B cell (primary cell): ENCODE results near the gene BLVRB. TPM values are rescaled to one million over a fixed set of nuclear protein-coding genes. Genes with fewer than 3 reads are reported as not detected.

Experiments
- ATAC-seq: fragments of 200-7000 bp; cut with Tn5 transposase; one replicate; pipeline ENCODE4 v1.10.0; 2021; ENCODE audit warnings: low read depth, mild to moderate bottlenecking, moderate number of reproducible peaks, moderate library complexity
- CTCF ChIA-PET: fragments of 350-600 bp; sonication (Branson Sonifier 250); formaldehyde crosslinking; loops from one replicate; lab custom pipeline; 2021; ENCODE audit warnings: antibody characterized with exemption, inconsistent platforms; lab: Charles Lee
- POLR2A ChIA-PET: fragments of 350-600 bp; sonication (Branson Sonifier 250); formaldehyde crosslinking; loops from one replicate; lab custom pipeline; 2021; ENCODE audit warnings: antibody characterized with exemption; lab: Charles Lee
- DNase-seq: peaks from one replicate; pipeline ENCODE4 v3.0.0; 2013
- H2AFZ ChIP-seq: 2 replicates; pipeline ENCODE4 v1.6.1; 2012; ENCODE audit warnings: mild to moderate bottlenecking, low read depth, low read length; ENCODE audit not compliant: insufficient read depth, poor library complexity, severe bottlenecking
- H3K27ac ChIP-seq, 2 donors: 1 replicate in 1 of 2; 2 replicates in 1 of 2; pipeline ENCODE4 v1.5.1; 2012 to 2013; ENCODE audit warnings: low read length in 2 of 2, mild to moderate bottlenecking in 2 of 2, moderate library complexity in 1 of 2
- H3K27me3 ChIP-seq, 4 experiments: fragments of 200-600 bp in 1 of 4; sonication (generic) in 1 of 4; replicated peaks in 1 of 4; 1 replicate in 2 of 4; 2 replicates in 2 of 4; pipeline versions ENCODE4 v1.6.1 to v1.7.0; 2013 to 2016; ENCODE audit warnings: low read length in 3 of 4, mild to moderate bottlenecking in 2 of 4, mixed read lengths in 1 of 4, moderate library complexity in 1 of 4; ENCODE audit not compliant: insufficient read depth in 4 of 4, control insufficient read depth in 3 of 4; ENCODE audit errors: control extremely low read depth in 1 of 4
- H3K36me3 ChIP-seq, 2 experiments: replicated peaks in 1 of 2; 1 replicate in 1 of 2; 2 replicates in 1 of 2; pipeline versions ENCODE4 v1.6.1 to v1.7.1; 2013; ENCODE audit warnings: low read length in 1 of 2; ENCODE audit not compliant: insufficient read depth in 2 of 2, control insufficient read depth in 1 of 2; ENCODE audit errors: control extremely low read depth in 1 of 2, extremely low read depth in 1 of 2
- H3K4me1 ChIP-seq, 2 donors: fragments of 200-600 bp in 1 of 2; sonication (generic) in 1 of 2; 1 replicate in 1 of 2; 2 replicates in 1 of 2; pipeline versions ENCODE4 v1.5.1 to v1.6.1; 2013 to 2017; ENCODE audit warnings: low read length in 2 of 2; ENCODE audit not compliant: control insufficient read depth in 2 of 2, insufficient read depth in 2 of 2
- H3K4me2 ChIP-seq: replicated peaks from 2 replicates; pipeline ENCODE3; 2012; ENCODE audit warnings: mild to moderate bottlenecking, low read depth, low read length; ENCODE audit not compliant: poor library complexity, severe bottlenecking
- H3K4me3 ChIP-seq, 5 experiments: fragments of 200-600 bp in 1 of 5; sonication (generic) in 1 of 5; 1 replicate in 3 of 5; 2 replicates in 2 of 5; pipeline versions ENCODE4 v1.5.1 to v1.7.0; 2011 to 2016; ENCODE audit warnings: low read length in 4 of 5, mild to moderate bottlenecking in 4 of 5, low read depth in 2 of 5, control low read depth in 1 of 5, moderate library complexity in 1 of 5; ENCODE audit not compliant: insufficient read depth in 1 of 5; ENCODE audit errors: control extremely low read depth in 1 of 5, extremely low read depth in 1 of 5
- H3K79me2 ChIP-seq: fragments of 200-600 bp; sonication (generic); one replicate; pipeline ENCODE4 v1.6.0; 2016; ENCODE audit warnings: low read length; ENCODE audit not compliant: control insufficient read depth, insufficient read depth
- H3K9ac ChIP-seq: fragments of 200-600 bp; sonication (generic); 2 replicates; pipeline ENCODE4 v1.6.1; 2017; ENCODE audit warnings: mild to moderate bottlenecking, low read length, moderate library complexity
- H3K9me3 ChIP-seq, 3 donors: one replicate each; pipeline versions ENCODE4 v1.6.1 to v1.7.1; 2013; ENCODE audit warnings: low read length in 2 of 3; ENCODE audit not compliant: control insufficient read depth in 2 of 3, insufficient read depth in 1 of 3; ENCODE audit errors: control extremely low read depth in 1 of 3
- H4K20me1 ChIP-seq: 2 replicates; pipeline ENCODE4 v1.6.0; 2012; ENCODE audit warnings: mild to moderate bottlenecking, low read length; ENCODE audit not compliant: insufficient read depth, control insufficient read depth, poor library complexity, severe bottlenecking
- H3K27ac Mint-ChIP-seq: one replicate; pipeline ENCODE4 v1.8.0; 2021; ENCODE audit warnings: mixed read lengths
- H3K27me3 Mint-ChIP-seq: one replicate; pipeline ENCODE4 v1.8.0; 2021; ENCODE audit warnings: mixed read lengths
- H3K4me1 Mint-ChIP-seq: one replicate; pipeline ENCODE4 v1.8.0; 2021; ENCODE audit warnings: mixed read lengths
- H3K4me3 Mint-ChIP-seq: one replicate; pipeline ENCODE4 v1.8.0; 2021; ENCODE audit warnings: mixed read lengths
- H3K9me3 Mint-ChIP-seq: one replicate; pipeline ENCODE4 v1.8.0; 2022; ENCODE audit warnings: mixed read lengths; ENCODE audit not compliant: insufficient read depth
- EZH2 ChIP-seq: IDR thresholded peaks from 2 replicates; pipeline ENCODE4 v1.6.1; 2012; ENCODE audit warnings: borderline replicate concordance, low read depth, mild to moderate bottlenecking, moderate library complexity, low read length; ENCODE audit not compliant: insufficient read depth, poor library complexity, severe bottlenecking
- WGBS: methylation state at CpG from one replicate; pipeline ENCODE4 v1.1.5; 2013; ENCODE audit warnings: missing lambda C conversion rate; ENCODE audit not compliant: insufficient coverage; 5-methylcytosine and 5-hydroxymethylcytosine counted together
- intact Hi-C: fragments of 100-400 bp; cut with micrococcal nuclease; formaldehyde crosslinking; loops from one replicate; pipeline ENCODE4 v1.10.0; 2022
- polyA plus RNA-seq: library from polyadenylated mRNA; depleted of rRNA; stranded (reverse); fragments of >200 nt; gene quantifications from 2 replicates; pipeline ENCODE4 v1.2.3, GENCODE V29; 2012
- total RNA-seq, 2 donors: library from RNA; stranded (reverse); fragments of 120-200 nt in 1 of 2; gene quantifications; 1 replicate in 1 of 2; 2 replicates in 1 of 2; pipeline versions ENCODE4 v1.2.3 to v1.2.4, GENCODE V29; 2013 to 2022
- TF ChIP-seq, protein P1 (sequence below): fragments of 200-600 bp; IDR thresholded peaks from one replicate; pipeline ENCODE4 v1.8.0; 2022; ENCODE audit warnings: antibody characterized with exemption, mild to moderate bottlenecking

Gene BLVRB
- total and polyA plus RNA-seq, 2 donors (not counting 1 experiment from before 2014, with no cell fraction given): 14.2 to 23.2 TPM

- peaks cover 26% of the 10 kb centered on the region for H3K79me2 ChIP-seq
- H3K4me1 ChIP-seq: peaks cover 15 to 29% of the 10 kb centered on the region in 2 donors
- POLR2A ChIA-PET: interaction anchor here (0.6 to 2.3 kb wide), 12 partner anchors 8 to 1002 kb away, joined by 3 to 32 read pairs (median 4); partner anchors contain the start of genes BLVRB and SERTAD3
- peak overlapping the region; percentile 86 for H3K4me3 Mint-ChIP-seq
- H3K27ac Mint-ChIP-seq: peak overlapping the region; percentile 85
- H3K27me3 Mint-ChIP-seq: no peaks in the 10 kb centered on the region
- no peaks in the 10 kb centered on the region for H3K9me3 Mint-ChIP-seq
- peak overlapping the region; percentile 79 for H3K9ac ChIP-seq
- peak overlapping the region; percentile 81 to 88 for H3K27ac ChIP-seq
- H3K9me3 ChIP-seq: no peaks in the 10 kb centered on the region
- DNase-seq (no peak), ATAC-seq (no peak)
- peak overlapping the region; percentile 82 for H2AFZ ChIP-seq
- H3K4me2 ChIP-seq: peak overlapping the region; percentile 95
- peaks cover 25% of the 10 kb centered on the region for H3K4me1 Mint-ChIP-seq
- H4K20me1 ChIP-seq: no peaks in the 10 kb centered on the region
- peak overlapping the region in 4 of 5 experiments; percentile 82 to 95 (median 89) for H3K4me3 ChIP-seq
- intact Hi-C loops: loop anchor here (1.0 to 2.0 kb wide), 4 partner anchors 100 to 150 kb away; no protein-coding TSS in a partner anchor
- WGBS: 57% methylated on average over 12 of the region's 14 CpGs
- peaks cover 0 to 9% of the 10 kb centered on the region in 2 experiments for H3K36me3 ChIP-seq
- no peak for TF ChIP-seq EZH2
- TF ChIP-seq, protein P1, sequence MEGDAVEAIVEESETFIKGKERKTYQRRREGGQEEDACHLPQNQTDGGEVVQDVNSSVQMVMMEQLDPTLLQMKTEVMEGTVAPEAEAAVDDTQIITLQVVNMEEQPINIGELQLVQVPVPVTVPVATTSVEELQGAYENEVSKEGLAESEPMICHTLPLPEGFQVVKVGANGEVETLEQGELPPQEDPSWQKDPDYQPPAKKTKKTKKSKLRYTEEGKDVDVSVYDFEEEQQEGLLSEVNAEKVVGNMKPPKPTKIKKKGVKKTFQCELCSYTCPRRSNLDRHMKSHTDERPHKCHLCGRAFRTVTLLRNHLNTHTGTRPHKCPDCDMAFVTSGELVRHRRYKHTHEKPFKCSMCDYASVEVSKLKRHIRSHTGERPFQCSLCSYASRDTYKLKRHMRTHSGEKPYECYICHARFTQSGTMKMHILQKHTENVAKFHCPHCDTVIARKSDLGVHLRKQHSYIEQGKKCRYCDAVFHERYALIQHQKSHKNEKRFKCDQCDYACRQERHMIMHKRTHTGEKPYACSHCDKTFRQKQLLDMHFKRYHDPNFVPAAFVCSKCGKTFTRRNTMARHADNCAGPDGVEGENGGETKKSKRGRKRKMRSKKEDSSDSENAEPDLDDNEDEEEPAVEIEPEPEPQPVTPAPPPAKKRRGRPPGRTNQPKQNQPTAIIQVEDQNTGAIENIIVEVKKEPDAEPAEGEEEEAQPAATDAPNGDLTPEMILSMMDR: no peak
- no peaks in the 10 kb centered on the region for H3K27me3 ChIP-seq
- CTCF ChIA-PET: interaction anchor here (0.6 to 9.5 kb wide), 38 partner anchors 8 to 1983 kb away, joined by 3 to 87 read pairs (median 4); partner anchors contain the start of genes BLVRB, PRX, PSMC4 and SERTAD3
Observed at GRCh38 chr19:40420451-40420765, 45.1 kb downstream of the BLVRB start.

- H4K20me1 ChIP-seq: no peaks in the 10 kb centered on the region
- peaks cover 0 to 9% of the 10 kb centered on the region in 2 experiments for H3K36me3 ChIP-seq
- ChIA-PET POLR2A (interaction anchor here (0.6 to 0.7 kb wide), 2 partner anchors 8 to 388 kb away, joined by 3 to 4 read pairs; no protein-coding TSS in a partner anchor), CTCF (interaction anchor here (0.7 to 9.5 kb wide), 24 partner anchors 9 to 1539 kb away, joined by 3 to 87 read pairs (median 6); partner anchors contain the start of genes BLVRB, SERTAD3 and SPTBN4)
- no peak overlapping the region for H3K27ac ChIP-seq
- H3K79me2 ChIP-seq: peaks cover 21% of the 10 kb centered on the region
- H3K4me1 ChIP-seq: peaks cover 13 to 25% of the 10 kb centered on the region in 2 donors
- Mint-ChIP-seq H3K27ac (peak overlapping the region; percentile 66), H3K4me1 (peaks cover 22% of the 10 kb centered on the region), H3K9me3 (no peaks in the 10 kb centered on the region), H3K4me3 (peak overlapping the region; percentile 78), H3K27me3 (no peaks in the 10 kb centered on the region)
- H2AFZ ChIP-seq: no peak overlapping the region
- intact Hi-C loops: loop anchor here (1.0 to 2.0 kb wide), 4 partner anchors 101 to 151 kb away; no protein-coding TSS in a partner anchor
- no peak overlapping the region for H3K9ac ChIP-seq
- ATAC-seq: no peak
- TF ChIP-seq, protein P1: no peak
- no peak overlapping the region for H3K4me3 ChIP-seq
- 98% methylated on average over 4 of the region's 5 CpGs for WGBS
- H3K4me2 ChIP-seq: no peak overlapping the region
- no peaks in the 10 kb centered on the region for H3K9me3 ChIP-seq
- H3K27me3 ChIP-seq: no peaks in the 10 kb centered on the region
- no peak for DNase-seq
Observed at GRCh38 chr19:40419780-40420179, 45.8 kb downstream of the BLVRB start.
